Esophagus mucosa (tissue), 1 donor: ENCODE measurements around the gene TESK1. TPM values are rescaled to one million over a fixed set of nuclear protein-coding genes. Genes with fewer than 3 reads are reported as not detected.
A peak's percentile ranks its signal among the peaks of the same experiment; 100 is the strongest.
"Not testable (repeated sequence)": the region's sequence is repeated elsewhere in the genome, so short reads cannot be mapped to it uniquely, and the experiment has no call there.

ENCODE experiments used
- ATAC-seq: fragments of 200-7000 bp; cut with Tn5 transposase; one replicate; pipeline ENCODE4 v1.9.1; 2020
- total RNA-seq: library from RNA; stranded (reverse); gene quantifications from one replicate; pipeline ENCODE4 v1.2.4, GENCODE V29; 2023
- donor health status: DM: yes; HTN: yes; CAD: no.

The TESK1 gene
- total RNA-seq, 1 donor from 2014 or later: 9.5 TPM

DNA sequence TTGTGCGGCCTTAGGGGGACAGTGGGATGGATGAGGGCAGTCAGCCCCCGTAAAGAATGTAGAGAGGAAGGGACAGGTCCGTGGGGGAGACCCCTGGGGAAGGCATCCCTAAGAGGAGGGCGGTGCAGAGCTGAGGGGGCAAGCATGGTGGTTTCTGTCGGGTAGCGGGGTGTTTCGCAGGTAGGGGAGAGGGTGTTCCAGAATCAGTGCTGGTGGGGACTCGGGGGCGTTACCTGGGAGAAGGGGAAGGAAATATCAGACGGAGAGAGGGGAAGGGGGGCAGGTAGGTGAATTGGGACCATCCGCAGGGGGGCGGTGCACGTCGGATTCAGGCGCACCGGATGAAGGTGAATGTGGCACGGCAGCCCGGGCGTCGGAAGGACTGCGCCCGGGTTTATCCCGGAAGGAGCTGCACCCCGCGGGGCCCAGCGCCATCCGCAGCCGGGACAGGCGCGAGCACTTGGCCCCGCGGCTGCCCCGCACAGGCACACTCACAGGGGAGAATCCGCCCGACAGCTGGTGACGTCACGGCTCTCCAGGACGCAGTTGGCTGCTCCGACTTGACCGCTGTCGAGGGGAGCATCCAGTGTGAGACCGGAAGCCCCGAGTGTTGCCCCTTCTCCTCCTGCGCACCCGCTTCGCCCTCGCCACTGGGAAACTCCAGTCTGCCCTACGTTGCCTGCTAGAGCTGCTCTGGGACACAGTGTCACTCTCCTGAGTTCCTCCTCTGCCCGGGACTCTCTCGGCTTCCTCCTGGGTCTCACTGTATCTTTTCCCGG, 11.8 kb downstream of the TESK1 start:
- peak; percentile 55 for ATAC-seq

DNA sequence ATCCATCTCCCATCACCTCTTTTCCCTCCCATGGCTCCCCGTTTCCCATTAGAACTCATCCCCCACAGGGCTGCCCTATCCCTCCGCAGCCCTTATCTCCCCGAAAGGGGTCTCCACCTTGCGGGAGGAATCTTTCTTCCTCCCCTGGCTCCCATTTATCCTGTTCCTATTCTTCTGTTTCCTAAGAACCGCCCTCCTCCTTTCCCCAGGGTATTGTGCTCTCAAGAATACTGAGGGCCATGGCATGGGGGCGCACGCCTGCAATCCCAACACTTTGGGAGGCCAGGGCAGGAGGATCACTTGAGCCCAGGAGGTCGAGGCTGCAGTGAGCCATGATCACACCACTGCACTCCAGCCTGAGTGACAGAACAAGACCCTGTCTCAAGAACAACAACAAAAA, 12.5 kb downstream of the TESK1 start:
- no peak for ATAC-seq

DNA sequence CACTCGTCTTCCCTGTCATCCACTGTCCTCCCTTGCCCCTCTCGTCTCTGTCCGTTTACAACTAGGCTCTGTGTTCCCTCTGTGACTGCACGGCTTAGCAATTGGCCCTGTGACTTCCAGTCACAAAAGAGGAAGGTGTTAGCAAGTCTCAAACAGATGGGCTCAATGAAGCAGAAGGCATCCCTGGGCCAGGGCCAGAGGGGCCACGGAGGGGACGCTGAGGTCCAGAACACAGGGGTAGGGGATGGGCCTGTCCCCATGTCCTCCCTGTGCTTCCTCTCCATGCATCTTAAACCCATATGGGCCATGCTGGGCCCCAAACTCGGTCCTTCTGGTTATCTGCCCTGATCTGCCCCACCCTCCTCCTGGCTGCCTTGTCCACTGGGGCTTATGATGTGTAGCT, 13.3 kb downstream of the TESK1 start, which contains the start of gene CD72:
CD72 (minus strand) TSS at position 89 of the 403 bp plus-strand sequence. CDS start 110 bp downstream, outside the sequence.
- peak; percentile 8 for ATAC-seq

DNA sequence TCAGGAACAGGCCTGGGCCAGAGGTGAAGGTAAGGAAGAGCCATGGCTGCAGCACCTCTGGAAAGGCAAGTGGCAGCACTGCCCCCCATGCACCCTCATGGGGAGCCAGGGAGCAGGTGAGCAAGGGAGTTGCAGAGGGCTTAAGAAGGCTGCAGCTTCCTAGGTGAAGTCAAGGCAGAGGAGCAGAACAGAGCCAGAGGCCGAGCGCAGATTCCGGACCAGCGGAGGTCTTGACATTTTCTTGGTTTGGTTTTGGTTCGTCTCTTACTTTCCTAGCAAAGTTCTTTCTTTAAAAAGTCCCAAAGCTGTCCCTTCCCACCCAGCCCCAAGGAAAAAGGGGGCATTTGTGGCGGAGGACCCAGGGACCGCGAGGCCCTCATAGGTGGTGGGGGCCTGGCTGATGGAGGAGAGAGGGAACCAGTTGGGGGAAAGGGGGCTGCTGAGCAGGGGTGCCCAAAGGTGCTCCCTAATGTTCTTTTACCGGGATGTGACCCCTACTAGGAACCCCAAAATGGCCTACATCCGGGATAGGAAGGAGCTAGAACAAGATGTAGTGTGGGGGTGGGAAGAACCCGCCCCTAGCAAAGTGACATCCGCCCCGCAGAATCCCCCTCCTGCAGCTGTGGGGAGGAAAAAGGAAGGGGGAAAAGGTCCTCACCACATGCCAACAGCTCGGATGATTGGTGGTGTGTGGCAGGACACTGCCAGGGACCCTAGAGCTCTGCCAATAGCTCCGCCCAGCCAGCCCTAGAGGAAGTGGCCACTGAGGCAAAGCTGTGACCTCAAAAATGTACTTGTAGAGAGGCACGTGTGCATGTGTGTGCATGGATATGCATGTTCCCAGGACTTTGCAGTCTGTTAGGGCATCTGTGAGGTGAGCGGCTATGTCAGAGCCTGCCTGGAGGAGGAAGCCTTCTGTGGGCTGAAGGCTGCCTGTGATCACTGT, 14.1 kb downstream of the TESK1 start:
- peak; percentile 40 for ATAC-seq

DNA sequence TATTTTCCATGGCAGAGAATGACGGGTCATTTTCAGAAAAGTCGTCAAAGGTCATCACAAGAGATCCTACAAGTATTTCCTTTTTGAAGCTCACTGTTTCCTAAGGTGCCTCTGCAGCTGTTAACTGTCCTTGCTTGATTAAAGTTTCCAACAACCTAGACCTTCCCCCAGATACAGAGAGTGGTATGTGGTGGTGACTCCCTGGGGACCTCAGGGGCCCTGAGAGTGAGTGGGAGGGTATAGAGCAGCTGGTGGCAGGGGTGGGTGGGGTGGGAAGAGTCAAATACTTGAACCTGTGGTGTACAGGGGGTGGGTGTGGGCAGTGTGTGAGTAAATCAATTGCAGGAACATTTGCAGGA, 14.7 kb downstream of the TESK1 start:
- no peak for ATAC-seq

DNA sequence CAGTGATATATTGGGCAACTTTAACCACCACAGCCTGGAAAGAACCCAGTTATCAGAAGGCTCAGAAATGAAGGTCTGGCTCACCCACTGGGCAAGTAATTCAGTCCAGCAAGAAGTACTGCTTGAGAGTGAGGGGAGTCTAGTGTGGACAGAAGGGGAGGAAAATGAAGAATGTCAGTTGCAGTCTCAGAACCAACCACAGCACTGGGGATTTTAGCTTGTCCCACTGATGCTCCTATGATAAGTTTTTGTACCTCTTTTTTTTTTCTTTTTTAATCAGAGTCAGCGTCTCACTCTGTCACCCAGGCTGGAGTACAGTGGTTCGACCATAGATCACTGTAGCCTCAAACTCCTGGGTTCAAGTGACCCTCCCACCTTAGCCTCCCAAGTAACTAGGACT, 22.5 kb downstream of the TESK1 start:
- no peak for ATAC-seq

DNA sequence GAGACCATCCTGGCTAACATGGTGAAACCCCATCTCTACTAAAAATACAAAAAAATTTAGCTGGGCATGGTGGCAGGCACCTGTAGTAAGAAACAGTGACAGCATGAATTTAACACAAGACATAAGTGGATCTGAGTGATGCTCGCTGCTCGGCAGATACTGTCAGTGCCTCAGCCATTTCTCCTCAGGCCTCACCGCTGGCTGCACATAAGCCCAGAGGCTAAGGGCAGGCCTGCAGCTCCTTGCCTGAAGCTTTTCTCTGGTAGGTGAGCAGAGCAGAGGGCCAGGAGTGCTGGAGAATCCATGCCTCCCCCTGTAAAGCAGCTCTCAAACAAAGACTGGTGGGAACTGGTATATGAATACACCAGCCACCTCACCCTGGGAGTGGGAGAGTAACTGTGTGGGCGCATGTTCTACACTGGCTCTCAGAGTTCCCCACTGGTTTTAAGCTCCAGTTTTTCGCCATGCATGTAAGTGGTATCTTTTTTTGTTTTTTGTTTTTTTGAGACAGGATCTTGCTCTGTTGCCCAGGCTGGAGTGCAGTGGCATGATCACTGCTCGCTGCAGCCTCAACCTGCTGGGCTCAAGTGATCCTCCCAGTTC, 23.4 kb downstream of the TESK1 start:
- ATAC-seq: no peak

DNA sequence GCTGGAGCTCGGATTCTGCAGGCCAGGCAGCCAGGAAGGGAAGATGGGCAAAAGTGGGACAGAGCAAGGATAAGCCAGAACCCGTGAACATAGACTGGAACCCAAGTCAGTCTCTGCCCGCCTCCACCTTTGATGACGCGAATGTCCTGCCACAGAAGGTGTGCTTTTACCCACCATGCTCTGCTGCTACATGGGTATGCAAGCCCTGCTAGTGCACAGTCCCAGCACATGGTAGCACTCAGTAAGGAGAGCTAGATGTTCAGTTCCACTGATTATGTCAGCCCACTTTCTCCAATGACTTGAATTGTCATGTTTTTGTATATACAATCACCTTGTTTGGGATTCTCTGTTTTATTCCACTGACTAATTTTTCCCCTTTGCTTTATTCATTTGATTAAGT, 24.5 kb downstream of the TESK1 start:
- no peak for ATAC-seq

DNA sequence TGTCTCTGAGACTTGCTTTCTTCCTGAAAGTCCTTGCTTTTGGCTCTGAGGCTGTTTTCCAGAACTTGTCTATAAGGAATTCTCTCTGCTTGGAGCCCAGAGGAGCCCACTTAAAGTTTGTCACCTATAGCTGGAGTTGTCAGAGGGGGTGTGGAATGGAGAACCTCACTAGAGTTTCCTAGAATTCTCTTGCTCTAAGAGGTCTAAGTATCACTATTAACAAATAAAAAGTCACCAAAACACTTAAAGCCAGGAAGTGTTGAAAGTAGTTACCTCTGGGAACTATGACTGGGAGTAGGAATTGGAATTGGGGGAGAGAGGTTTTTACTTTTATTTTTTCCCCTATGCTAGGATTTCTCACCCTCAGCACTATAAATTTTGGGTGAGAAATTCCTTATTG, 30.7 kb downstream of the TESK1 start:
- no peak for ATAC-seq

DNA sequence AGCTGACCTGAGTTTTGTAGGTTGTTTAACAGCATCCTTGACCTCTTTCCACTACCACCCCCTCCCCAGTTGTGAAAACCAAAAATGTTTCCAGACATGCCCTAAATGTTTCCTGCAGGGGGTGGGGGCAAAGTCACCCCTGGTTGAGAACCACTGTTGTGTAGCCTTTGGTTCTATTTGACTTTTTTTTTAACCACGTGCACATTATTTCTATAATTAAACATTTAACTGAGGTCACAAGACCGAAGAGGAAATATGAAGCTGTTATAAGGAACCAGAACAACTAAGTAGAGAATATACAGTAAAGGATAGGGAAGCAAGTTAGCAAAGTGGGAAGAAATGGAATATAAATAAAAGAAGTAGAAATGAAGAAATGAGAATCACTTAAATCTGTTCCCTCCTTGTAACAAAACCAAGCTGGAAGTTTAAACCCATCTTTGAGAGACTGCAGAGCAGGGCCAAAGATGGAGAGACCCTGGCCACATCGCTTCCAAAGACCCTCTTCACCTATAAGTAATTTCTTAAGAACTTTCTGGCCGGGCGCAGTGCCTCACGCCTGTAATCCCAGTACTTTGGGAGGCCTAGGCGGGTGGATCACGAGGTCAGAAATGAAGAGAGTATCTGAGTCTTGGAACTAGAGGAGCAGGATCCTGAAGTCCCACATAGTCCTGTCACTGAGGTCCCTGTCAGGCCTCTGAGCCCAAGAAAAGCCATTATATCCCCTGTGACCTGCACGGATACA, 31.2 kb downstream of the TESK1 start:
- ATAC-seq: no peak

DNA sequence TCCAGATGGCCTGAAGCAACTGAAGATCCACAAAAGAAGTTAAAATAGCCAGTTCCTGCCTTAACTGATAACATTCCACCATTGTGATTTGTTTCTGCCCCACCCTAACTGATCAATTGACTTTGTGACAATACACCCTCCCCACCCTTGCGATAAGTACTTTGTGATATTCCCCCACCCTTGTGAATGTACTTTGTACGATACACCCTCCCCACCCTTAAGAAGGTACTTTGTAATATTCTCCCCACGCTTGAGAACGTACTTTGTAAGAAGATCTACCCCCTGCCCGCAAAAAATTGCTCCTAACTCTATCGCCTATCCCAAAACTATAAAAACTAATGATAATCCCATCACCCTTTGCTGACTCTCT, 31.8 kb downstream of the TESK1 start:
- not testable (repeated sequence) for ATAC-seq

DNA sequence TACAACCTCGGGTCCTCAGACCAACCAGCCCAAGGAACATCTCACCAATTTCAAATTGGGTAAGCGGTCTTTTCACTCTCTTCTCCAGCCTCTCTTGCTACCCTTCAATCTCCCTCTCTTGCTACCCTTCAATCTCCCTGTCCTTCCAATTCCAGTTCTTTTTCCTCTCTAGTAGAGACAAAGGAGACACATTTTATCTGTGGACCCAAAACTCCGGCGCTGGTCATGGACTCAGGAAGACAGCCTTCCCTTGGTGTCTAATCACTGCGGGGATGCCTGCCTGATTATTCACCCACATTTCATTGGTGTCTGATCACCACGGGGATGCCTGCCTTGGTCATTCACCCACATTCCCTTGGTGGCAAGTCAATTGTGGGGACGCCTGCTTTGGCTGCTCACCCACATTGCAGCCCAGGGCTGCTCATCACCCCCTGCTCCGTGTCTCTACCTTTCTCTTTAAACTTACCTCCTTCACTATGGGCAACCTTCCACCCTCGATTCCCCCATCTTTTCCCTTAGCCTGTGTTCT, 32.4 kb downstream of the TESK1 start:
- ATAC-seq: not testable (repeated sequence)

DNA sequence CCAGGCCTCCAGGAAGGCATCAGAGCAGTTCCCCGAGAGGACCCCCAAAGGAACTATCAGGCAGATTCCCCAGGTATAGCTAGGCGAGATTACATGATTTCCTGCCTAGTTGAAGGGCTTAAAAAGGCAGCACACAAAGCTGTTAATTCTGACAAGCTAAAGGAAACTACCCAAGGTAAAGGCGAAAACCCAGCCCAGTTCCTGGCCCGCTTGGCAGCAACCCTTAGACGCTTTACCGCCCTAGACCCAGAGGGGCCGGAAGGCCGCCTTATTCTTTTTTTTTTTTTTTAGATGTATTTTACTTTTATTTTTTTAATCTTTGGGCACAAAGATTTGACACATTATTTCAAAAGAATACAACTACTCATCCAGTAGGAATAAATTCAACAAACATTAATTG, 33.7 kb downstream of the TESK1 start:
- ATAC-seq: not testable (repeated sequence)

DNA sequence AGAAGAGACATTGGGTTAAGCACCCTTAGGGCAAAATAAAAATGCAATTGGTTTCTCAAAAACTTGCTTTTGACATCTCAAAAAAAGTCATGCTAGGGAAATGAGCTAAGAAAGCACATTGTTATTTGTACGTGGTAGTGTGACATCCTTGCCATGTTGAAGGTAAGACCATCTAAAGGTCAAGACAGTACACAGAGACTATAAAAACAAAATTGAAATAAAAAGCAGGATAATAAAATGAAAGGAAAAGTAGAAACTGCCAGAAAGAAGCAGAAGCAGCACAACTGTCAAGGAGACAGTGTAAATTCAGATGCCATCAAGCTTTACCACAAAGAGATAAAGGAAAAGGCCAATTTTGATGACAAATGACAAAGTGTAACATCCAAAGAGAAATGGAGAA, 34.2 kb downstream of the TESK1 start:
- ATAC-seq: not testable (repeated sequence)

DNA sequence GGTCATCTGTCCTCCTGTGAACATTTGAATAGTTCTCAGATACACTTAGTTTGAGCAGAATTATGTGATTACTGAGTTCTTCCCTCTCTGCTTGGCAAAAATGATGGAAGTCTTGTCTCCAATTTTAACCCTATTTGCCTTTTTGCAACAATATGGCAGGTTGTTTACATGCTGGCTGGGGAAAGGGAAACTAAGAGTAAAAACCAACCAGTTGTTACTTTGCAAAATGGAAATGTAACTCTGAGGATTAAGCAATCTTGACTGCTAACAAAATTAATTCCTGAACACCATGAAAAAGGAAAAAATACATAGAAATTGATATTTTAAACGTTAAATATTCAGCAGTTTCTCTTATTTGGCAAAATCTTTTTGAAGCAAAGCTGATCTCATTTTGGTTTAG, 34.6 kb downstream of the TESK1 start:
- ATAC-seq: no peak

DNA sequence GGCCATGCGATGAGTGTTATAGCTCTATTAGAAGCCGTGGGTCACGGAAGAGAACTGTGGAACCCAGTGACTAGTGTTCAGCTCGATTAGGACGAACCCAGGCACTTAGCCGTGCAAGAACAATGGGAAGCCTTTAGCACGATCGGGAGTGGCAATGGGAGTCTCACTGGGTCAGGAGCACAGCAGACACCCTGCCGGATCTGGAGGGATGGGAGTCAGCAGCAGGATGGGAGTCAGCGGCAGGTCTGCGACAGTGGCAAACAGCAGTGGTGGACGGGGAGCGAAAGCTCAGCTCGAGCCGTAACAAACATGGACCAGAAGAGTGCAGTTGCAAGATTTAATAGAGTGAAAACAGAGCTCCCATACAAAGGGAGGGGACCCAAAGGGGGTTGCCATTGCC, 35.4 kb downstream of the TESK1 start:
- ATAC-seq: not testable (repeated sequence)

DNA sequence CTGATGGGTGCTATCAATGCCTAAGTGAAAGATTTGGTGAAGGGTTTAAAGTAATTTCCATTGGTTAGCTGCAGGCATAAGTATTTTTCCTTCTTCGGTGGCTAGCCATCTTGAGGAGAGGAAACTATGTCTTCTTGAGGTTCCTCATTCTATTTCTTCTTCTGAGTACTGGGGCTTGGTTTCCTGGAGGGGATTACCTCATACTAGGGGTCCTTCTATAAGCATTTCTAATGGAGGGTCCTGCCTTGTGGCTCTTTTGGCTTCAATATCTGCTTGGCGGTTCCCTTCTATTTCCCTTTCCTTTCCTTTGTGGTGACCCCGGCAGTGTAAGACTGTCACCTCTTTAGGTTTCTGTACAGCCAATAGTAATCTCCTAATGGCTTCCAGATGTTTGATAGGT, 36.4 kb downstream of the TESK1 start:
- not testable (repeated sequence) for ATAC-seq

DNA sequence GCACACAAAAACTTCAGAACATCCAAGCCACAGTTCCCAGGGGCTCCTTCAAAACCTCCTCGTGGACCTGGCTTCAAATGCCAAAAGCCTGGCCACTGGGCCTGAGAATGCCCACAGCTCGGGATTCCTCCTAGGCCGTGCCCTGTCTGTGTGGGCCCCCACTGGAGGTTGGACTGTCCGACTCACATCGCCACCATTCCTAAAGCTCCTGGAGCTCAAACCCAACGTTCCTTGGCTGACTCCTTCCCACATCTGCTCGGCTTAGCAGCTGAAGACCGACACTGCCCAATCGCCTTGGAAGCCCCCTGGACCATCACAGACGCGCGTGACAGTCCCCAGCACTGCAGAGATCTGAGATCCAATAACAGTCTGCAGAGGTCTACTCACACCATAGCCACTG, 38.0 kb downstream of the TESK1 start:
- no peak for ATAC-seq

DNA sequence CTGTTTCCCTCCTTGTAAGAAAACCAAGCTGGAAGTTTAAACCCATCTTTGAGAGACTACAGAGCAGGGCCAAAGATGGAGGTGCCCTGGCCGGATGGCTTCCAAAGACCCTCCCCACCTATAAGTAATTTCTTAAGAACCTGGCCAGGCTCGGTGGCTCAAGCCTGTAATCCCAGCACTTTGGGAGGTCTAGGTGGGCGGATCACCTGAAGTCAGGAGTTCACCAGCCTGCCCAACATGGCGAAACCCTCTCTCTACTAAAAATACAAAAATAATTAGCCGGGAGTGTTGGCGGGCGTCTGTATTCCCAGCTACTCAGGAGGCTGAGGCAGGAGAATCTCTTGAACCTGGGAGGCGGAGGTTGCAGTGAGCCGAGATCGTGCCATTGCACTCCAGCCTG, 40.7 kb downstream of the TESK1 start:
- not testable (repeated sequence) for ATAC-seq

DNA sequence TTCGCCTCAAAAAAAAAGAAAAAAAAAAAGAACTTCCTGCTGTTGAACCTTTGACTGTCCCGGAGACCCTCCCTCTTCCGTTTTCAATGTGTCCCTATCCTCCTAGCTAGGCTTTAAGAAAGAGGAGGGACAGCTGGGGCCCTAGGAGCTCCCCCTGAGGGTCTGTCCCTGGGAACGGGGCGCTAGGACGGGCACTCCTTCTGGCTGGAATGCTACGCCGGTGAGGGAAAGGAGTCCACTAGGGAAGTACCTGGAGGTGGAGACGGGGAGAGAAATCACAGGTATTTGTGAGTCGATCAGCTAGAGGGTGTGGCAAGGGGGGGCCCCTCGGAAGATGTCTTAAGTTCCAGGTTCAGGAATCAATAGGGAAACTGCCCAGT, 41.1 kb downstream of the TESK1 start:
- ATAC-seq: peak; percentile 14

DNA sequence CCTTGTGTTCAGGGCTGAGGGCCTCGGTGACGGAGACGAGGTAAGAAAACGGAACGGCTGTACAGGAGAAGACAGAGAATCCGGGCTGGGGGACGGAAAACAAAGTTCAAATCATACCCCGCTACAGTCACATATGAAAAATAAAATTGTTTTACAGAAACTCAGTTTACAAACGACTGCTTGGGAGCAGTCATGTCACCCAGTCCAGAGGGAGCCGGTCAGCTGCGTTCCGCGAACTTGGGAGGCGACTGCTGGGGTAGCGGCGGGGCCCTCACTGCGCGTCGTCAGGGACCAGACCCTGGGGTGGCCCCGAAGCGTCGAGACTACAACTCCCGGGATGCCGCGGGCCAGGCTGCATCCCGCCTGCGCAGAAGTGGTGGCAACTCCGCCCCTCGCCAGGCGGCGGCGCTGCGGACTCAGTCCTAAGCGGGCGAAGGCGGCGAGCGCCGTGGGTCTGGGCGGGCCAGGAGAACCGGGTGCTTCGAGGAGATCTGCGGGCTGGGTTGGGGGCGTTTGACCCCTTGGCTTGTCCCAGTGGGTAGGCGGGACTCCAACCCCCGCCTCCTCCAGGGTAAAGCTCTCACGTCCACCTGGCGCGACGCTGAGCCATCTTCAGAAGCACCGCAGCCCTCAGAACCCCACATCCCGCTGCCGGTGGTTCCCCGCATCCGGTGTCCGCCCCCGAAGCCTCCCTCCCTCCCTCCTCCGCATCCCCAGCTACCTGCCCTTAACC, 41.6 kb downstream of the TESK1 start:
- peak; percentile 95 for ATAC-seq
